COR-L47 (cell line): Measurements from ENCODE around the gene SCUBE1.

Experiments used
- DNase-seq: peaks from one replicate; lab custom pipeline; 2025; lab: John Stamatoyannopoulos, UW

Gene SCUBE1

GRCh38 chr22:43236411-43237166, 106.6 kb downstream of the SCUBE1 start:
- no peak for DNase-seq

- DNase-seq = no peak
Observed at GRCh38 chr22:43235445-43236409, 107.4 kb downstream of the SCUBE1 start.

GRCh38 chr22:43234264-43234988, 108.7 kb downstream of the SCUBE1 start:
- no peak for DNase-seq

GRCh38 chr22:43233529-43233928, 109.6 kb downstream of the SCUBE1 start:
- DNase-seq = no peak

GRCh38 chr22:43232445-43232844, 110.7 kb downstream of the SCUBE1 start:
- no peak for DNase-seq

- DNase-seq = no peak
Observed at GRCh38 chr22:43231724-43232034, 111.5 kb downstream of the SCUBE1 start.

- DNase-seq = peak; percentile 81
Observed at GRCh38 chr22:43230971-43231723, 112.0 kb downstream of the SCUBE1 start.

- no peak for DNase-seq
Observed at GRCh38 chr22:43230571-43230970, 112.6 kb downstream of the SCUBE1 start.

GRCh38 chr22:43228863-43229262, 114.3 kb downstream of the SCUBE1 start:
- DNase-seq = no peak

- no peak for DNase-seq
Observed at GRCh38 chr22:43228330-43228729, 114.8 kb downstream of the SCUBE1 start.

- peak; percentile 22 for DNase-seq
Observed at GRCh38 chr22:43227239-43227630, 115.9 kb downstream of the SCUBE1 start.

GRCh38 chr22:43226377-43227238, 116.6 kb downstream of the SCUBE1 start:
- no peak for DNase-seq

GRCh38 chr22:43225609-43226008, 117.6 kb downstream of the SCUBE1 start:
- no peak for DNase-seq

- no peak for DNase-seq
Observed at GRCh38 chr22:43222987-43223386, 120.2 kb downstream of the SCUBE1 start.

- DNase-seq = no peak
Observed at GRCh38 chr22:43222262-43222661, 120.9 kb downstream of the SCUBE1 start.

GRCh38 chr22:43220625-43221380, 122.4 kb downstream of the SCUBE1 start:
- no peak for DNase-seq

- no peak for DNase-seq
Observed at GRCh38 chr22:43218786-43219185, 124.4 kb downstream of the SCUBE1 start.

GRCh38 chr22:43217285-43218030, 125.7 kb downstream of the SCUBE1 start:
- no peak for DNase-seq

- DNase-seq = peak; percentile 32
Observed at GRCh38 chr22:43216738-43217137, 126.4 kb downstream of the SCUBE1 start.
